ENCODE results near the gene REEP2. TPM values are rescaled to one million over a fixed set of nuclear protein-coding genes. Genes with fewer than 3 reads are reported as not detected.

Gene REEP2
- polyA plus RNA-seq, 1 of the 3 experiments (the other 2 are of a cell fraction): 31.2 TPM

GRCh38 chr5:138418444-138418843, 20.4 kb upstream of the REEP2 start (continued):
- TF ChIP-seq POLR2AphosphoS5 (IDR thresholded peaks at IDR 0.05; ENCODE audit: low read depth, low read length) (no peak), FOSL2 (IDR thresholded peaks at IDR 0.05; ENCODE audit: borderline replicate concordance, low read depth) (no peak), IRF3 (IDR thresholded peaks at IDR 0.05; ENCODE audit: low read depth, low read length) (no peak), RAD21 (IDR thresholded peaks at IDR 0.05; ENCODE audit: low read length) (no peak), PBX3 (IDR thresholded peaks at IDR 0.05) (no peak), SMC3 (IDR thresholded peaks at IDR 0.05; ENCODE audit: low read depth, low read length) (no peak), EZH2phosphoT487 (IDR thresholded peaks at IDR 0.05; ENCODE audit: borderline replicate concordance, low read depth) (no peak), GABPA (IDR thresholded peaks at IDR 0.05; ENCODE audit: low read depth) (no peak), JUND (IDR thresholded peaks at IDR 0.05) (no peak), USF2 (IDR thresholded peaks at IDR 0.05; ENCODE audit: borderline replicate concordance, low read depth, low read length) (no peak), CTCF (IDR thresholded peaks at IDR 0.05) (no peak)

GRCh38 chr5:138425079-138425478, 13.8 kb upstream of the REEP2 start:
- WGBS (ENCODE audit: low lambda C conversion rate): 85% methylated on average over 1 of the region's 1 CpG
- TF ChIP-seq CTCF (IDR thresholded peaks at IDR 0.05): no peak
- Histone ChIP-seq H3K4me3 (ENCODE audit: low read depth in 2 of 2, low read length in 1 of 2) (no peak overlapping the region), H3K9ac (no peak overlapping the region), H3K4me2 (no peak overlapping the region), H2AFZ (ENCODE audit: low read depth) (no peak overlapping the region), H3K9me3 (no peaks in the 10 kb centered on the region), H4K20me1 (ENCODE audit: insufficient read depth) (no peaks in the 10 kb centered on the region), H3F3A (replicated peaks; ENCODE audit: insufficient read depth) (peaks cover 5% of the 10 kb centered on the region), H3K27ac (ENCODE audit: low read depth in 2 of 2, low read length in 1 of 2) (no peak overlapping the region), H3K79me2 (ENCODE audit: insufficient read depth) (no peaks in the 10 kb centered on the region), H3K36me3 (replicated peaks in 1 of 2; ENCODE audit: control insufficient read depth in 1 of 2, insufficient read depth in 2 of 2, low read length in 1 of 2) (peaks cover 70 to 72% of the 10 kb centered on the region in 2 experiments), H3K27me3 (ENCODE audit: insufficient read depth) (no peaks in the 10 kb centered on the region), H3K9me2 (no peaks in the 10 kb centered on the region), H3K4me1 (ENCODE audit: control insufficient read depth in 1 of 2, insufficient read depth in 2 of 2, low read depth in 1 of 2, low read length in 1 of 2) (no peaks in the 10 kb centered on the region)
- ChIA-PET POLR2A (interaction anchor here (0.9 kb wide), 1 partner anchor 40 kb away, joined by 3 read pairs; the partner anchor contains the start of gene EGR1), CTCF (interaction anchor here (0.8 to 1.7 kb wide), 4 partner anchors 9 to 73 kb away, joined by 3 to 8 read pairs (median 6); partner anchors contain the start of gene KDM3B)
- DNase-seq: no peak
